Osteoblast (primary cell): ENCODE measurements around the gene ATP6V1F. TPM values are rescaled to one million over a fixed set of nuclear protein-coding genes. Genes with fewer than 3 reads are reported as not detected.
A peak's percentile ranks its signal among the peaks of the same experiment; 100 is the strongest.

Experiments used
- DNase-seq: peaks from one replicate; pipeline ENCODE4 v3.0.0; 2011; ENCODE audit warnings: low spot score, mixed read lengths; ENCODE audit not compliant: insufficient read length; ENCODE audit errors: missing footprints
- H2AFZ ChIP-seq: 2 replicates; pipeline ENCODE4 v1.6.0; 2011; ENCODE audit warnings: mild to moderate bottlenecking, low read length
- H3K27ac ChIP-seq: 2 replicates; pipeline ENCODE4 v1.5.1; 2011; ENCODE audit warnings: mild to moderate bottlenecking, low read depth, low read length, moderate library complexity
- H3K27me3 ChIP-seq: 2 replicates; pipeline ENCODE4 v1.6.0; 2012; ENCODE audit warnings: mild to moderate bottlenecking, control low read depth, inconsistent platforms, low read length, moderate library complexity; ENCODE audit not compliant: insufficient read depth
- H3K36me3 ChIP-seq: 2 replicates; pipeline ENCODE4 v1.5.1; 2011; ENCODE audit warnings: mild to moderate bottlenecking, low read length, control low read depth, moderate library complexity; ENCODE audit not compliant: insufficient read depth
- H3K4me1 ChIP-seq: 2 replicates; pipeline ENCODE4 v1.5.1; 2011; ENCODE audit warnings: mild to moderate bottlenecking, low read length, control low read depth, moderate library complexity; ENCODE audit not compliant: insufficient read depth
- H3K4me2 ChIP-seq: 2 replicates; pipeline ENCODE4 v1.6.0; 2011; ENCODE audit warnings: mild to moderate bottlenecking, low read length; ENCODE audit not compliant: insufficient read depth
- H3K4me3 ChIP-seq: fragments of 200-600 bp; sonication (generic); 3 replicates; pipeline ENCODE4 v1.5.1; 2012; ENCODE audit warnings: mild to moderate bottlenecking, low read length, inconsistent platforms; ENCODE audit not compliant: insufficient read depth
- H3K79me2 ChIP-seq: 2 replicates; pipeline ENCODE4 v1.6.0; 2012; ENCODE audit warnings: mild to moderate bottlenecking, low read length, control low read depth, inconsistent platforms; ENCODE audit not compliant: insufficient read depth
- H3K9me3 ChIP-seq: 2 replicates; pipeline ENCODE4 v1.5.1; 2011; ENCODE audit warnings: low read depth, low read length, control low read depth
- H4K20me1 ChIP-seq: 2 replicates; pipeline ENCODE4 v1.6.0; 2012; ENCODE audit warnings: mild to moderate bottlenecking, low read length, control low read depth; ENCODE audit not compliant: insufficient read depth
- CTCF ChIP-seq: IDR thresholded peaks from 2 replicates; pipeline ENCODE4 v1.5.1; 2011; ENCODE audit warnings: mild to moderate bottlenecking, low read depth, low read length, moderate library complexity; ENCODE audit errors: extremely low read depth
- total RNA-seq: library from RNA; depleted of rRNA; stranded (reverse); fragments of >200 nt; gene quantifications from 2 replicates; pipeline ENCODE4 v1.2.3, GENCODE V29; 2012

Gene ATP6V1F
- total RNA-seq, 1 donor, result 91.9 TPM

- Histone ChIP-seq H3K4me2 (peak overlapping the region; percentile 13), H3K79me2 (no peaks in the 10 kb centered on the region), H3K27ac (no peak overlapping the region), H4K20me1 (no peaks in the 10 kb centered on the region), H3K4me1 (no peaks in the 10 kb centered on the region), H2AFZ (no peak overlapping the region), H3K9me3 (no peaks in the 10 kb centered on the region), H3K27me3 (peaks cover 59% of the 10 kb centered on the region), H3K4me3 (no peak overlapping the region), H3K36me3 (no peaks in the 10 kb centered on the region)
- DNase-seq, result peak; percentile 54
- no peak for TF ChIP-seq CTCF
Observed at GRCh38 chr7:128908750-128909624, 46.3 kb downstream of the ATP6V1F start.

GRCh38 chr7:128909625-128910568 is 47.2 kb downstream of the ATP6V1F start:
- Histone ChIP-seq H3K9me3 (no peaks in the 10 kb centered on the region), H3K27ac (no peak overlapping the region), H3K79me2 (no peaks in the 10 kb centered on the region), H3K4me1 (no peaks in the 10 kb centered on the region), H3K4me2 (peak overlapping the region; percentile 13), H3K36me3 (no peaks in the 10 kb centered on the region), H4K20me1 (no peaks in the 10 kb centered on the region), H2AFZ (peak overlapping the region; percentile 25), H3K4me3 (peak overlapping the region; percentile 33), H3K27me3 (peaks cover 68% of the 10 kb centered on the region)
- peak; percentile 96 for DNase-seq
- no peak for TF ChIP-seq CTCF

GRCh38 chr7:128910569-128910945 is 47.9 kb downstream of the ATP6V1F start, which contains the start of gene KCP:
Gene KCP (minus strand): TSS chr7:128910709. CDS start chr7:128910676, 33 bp downstream.
- Histone ChIP-seq H3K79me2 (no peaks in the 10 kb centered on the region), H3K4me3 (peak within 1 kb of the TSS; percentile 33), H3K9me3 (no peaks in the 10 kb centered on the region), H4K20me1 (no peaks in the 10 kb centered on the region), H3K27me3 (peaks cover 72% of the 10 kb centered on the region), H3K4me1 (no peaks in the 10 kb centered on the region), H3K36me3 (no peaks in the 10 kb centered on the region), H3K27ac (no peak within 1 kb of the TSS), H3K4me2 (peak within 1 kb of the TSS; percentile 13), H2AFZ (peak within 1 kb of the TSS; percentile 25)
- DNase-seq, result no peak
- TF ChIP-seq CTCF, result no peak
